ENCODE measurements around the gene TRIP13.
A peak's percentile ranks its signal among the peaks of the same experiment; 100 is the strongest.

The TRIP13 gene

GRCh38 chr5:956941-957747 lies 64.5 kb downstream of the TRIP13 start:
- DNase-seq, result no peak

- peak; percentile 29 for DNase-seq
These were observed 65.2 kb downstream of the TRIP13 start for GRCh38 chr5:957748-958485.

- DNase-seq, result peak; percentile 80
These were observed 66.3 kb downstream of the TRIP13 start for GRCh38 chr5:958701-959571.

GRCh38 chr5:959581-960531 lies 67.2 kb downstream of the TRIP13 start:
- DNase-seq, result no peak

GRCh38 chr5:960551-960950 lies 67.9 kb downstream of the TRIP13 start:
- DNase-seq, result no peak

GRCh38 chr5:961002-961710 lies 68.5 kb downstream of the TRIP13 start:
- no peak for DNase-seq

- no peak for DNase-seq
These were observed 69.1 kb downstream of the TRIP13 start for GRCh38 chr5:961711-962240.

GRCh38 chr5:962386-962785 lies 69.7 kb downstream of the TRIP13 start:
- no peak for DNase-seq

GRCh38 chr5:962801-963200 lies 70.1 kb downstream of the TRIP13 start:
- DNase-seq, result no peak

GRCh38 chr5:963310-963672 lies 70.6 kb downstream of the TRIP13 start:
- no peak for DNase-seq

GRCh38 chr5:963673-964531 lies 71.2 kb downstream of the TRIP13 start:
- no peak for DNase-seq

GRCh38 chr5:964821-965220 lies 72.1 kb downstream of the TRIP13 start:
- no peak for DNase-seq

- no peak for DNase-seq
These were observed 73.1 kb downstream of the TRIP13 start for GRCh38 chr5:965604-966344.

GRCh38 chr5:966345-966710 lies 73.6 kb downstream of the TRIP13 start:
- no peak for DNase-seq

- DNase-seq, result no peak
These were observed 74.3 kb downstream of the TRIP13 start for GRCh38 chr5:966941-967340.

All from NCI-H69 (cell line).